CD4-positive, alpha-beta memory T cell (primary cell): Measurements from ENCODE around the gene COQ3. TPM values are rescaled to one million over a fixed set of nuclear protein-coding genes. Genes with fewer than 3 reads are reported as not detected.
"Not testable (repeated sequence)": the region's sequence is repeated elsewhere in the genome, so short reads cannot be mapped to it uniquely, and the experiment has no call there.

Experiments used
- CTCF ChIA-PET: fragments of 350-600 bp; sonication (Branson Sonifier 250); formaldehyde crosslinking; loops from one replicate; lab custom pipeline; 2021; ENCODE audit warnings: inconsistent platforms; ENCODE audit not compliant: partially characterized antibody; lab: Charles Lee
- POLR2A ChIA-PET: fragments of 350-600 bp; sonication (Branson Sonifier 250); formaldehyde crosslinking; loops from one replicate; lab custom pipeline; 2021; ENCODE audit not compliant: partially characterized antibody; lab: Charles Lee
- DNase-seq, 5 donors: peaks; one replicate each; pipeline versions ENCODE4 v3.0.0 to v3.0.0-alpha.2; 2020 to 2022; ENCODE audit warnings: mixed read lengths in 1 of 5
- H3K27ac ChIP-seq: one replicate; pipeline ENCODE4 v1.7.0; 2013; ENCODE audit warnings: low read depth, low read length
- H3K27me3 ChIP-seq: 2 replicates; pipeline ENCODE4 v1.7.0; 2013; ENCODE audit warnings: mild to moderate bottlenecking, low read length, moderate library complexity; ENCODE audit not compliant: insufficient read depth
- H3K36me3 ChIP-seq: 2 replicates; pipeline ENCODE4 v1.7.0; 2013; ENCODE audit warnings: mild to moderate bottlenecking, low read length, moderate library complexity; ENCODE audit not compliant: insufficient read depth
- H3K4me1 ChIP-seq: 2 replicates; pipeline ENCODE4 v1.7.0; 2013; ENCODE audit warnings: mild to moderate bottlenecking, low read length, moderate library complexity; ENCODE audit not compliant: insufficient read depth
- H3K4me3 ChIP-seq, 2 donors: one replicate each; pipeline ENCODE4 v1.7.0; 2013; ENCODE audit warnings: low read length in 2 of 2, mild to moderate bottlenecking in 1 of 2
- H3K9me3 ChIP-seq, 2 donors: one replicate each; pipeline ENCODE4 v1.7.0; 2013; ENCODE audit warnings: low read length in 2 of 2, control low read depth in 1 of 2; ENCODE audit not compliant: control insufficient read depth in 1 of 2
- H3K27ac Mint-ChIP-seq, 7 donors: one replicate each; pipeline ENCODE4 v1.8.0; 2020 to 2021; ENCODE audit warnings: mixed read lengths in 7 of 7, mild to moderate bottlenecking in 6 of 7, inconsistent platforms in 3 of 7, moderate library complexity in 3 of 7
- H3K27me3 Mint-ChIP-seq, 2 donors: one replicate each; pipeline ENCODE4 v1.8.0; 2020 to 2021; ENCODE audit warnings: mixed read lengths in 2 of 2
- H3K36me3 Mint-ChIP-seq, 2 donors: one replicate each; pipeline ENCODE4 v1.8.0; 2020 to 2021; ENCODE audit warnings: mixed read lengths in 2 of 2, inconsistent platforms in 1 of 2, mild to moderate bottlenecking in 1 of 2
- H3K4me1 Mint-ChIP-seq, 4 donors: one replicate each; pipeline ENCODE4 v1.8.0; 2020 to 2021; ENCODE audit warnings: mixed read lengths in 4 of 4, mild to moderate bottlenecking in 1 of 4
- H3K4me3 Mint-ChIP-seq, 8 donors: one replicate each; pipeline ENCODE4 v1.8.0; 2020 to 2021; ENCODE audit warnings: mixed read lengths in 8 of 8, mild to moderate bottlenecking in 7 of 8, moderate library complexity in 6 of 8, inconsistent platforms in 3 of 8
- H3K9me3 Mint-ChIP-seq, 8 donors: one replicate each; pipeline ENCODE4 v1.8.0; 2020 to 2021; ENCODE audit warnings: mixed read lengths in 8 of 8, mild to moderate bottlenecking in 5 of 8, inconsistent platforms in 3 of 8, moderate library complexity in 1 of 8
- intact Hi-C: fragments of 100-400 bp; cut with micrococcal nuclease; formaldehyde crosslinking; loops from one replicate; pipeline ENCODE4 v1.15.1; 2023
- polyA plus RNA-seq, 2 donors: library from polyadenylated mRNA; unstranded; fragments of 300-500 nt; fragmentation: Illumina TruSeq; gene quantifications; one replicate each; pipeline ENCODE4 v1.2.3, GENCODE V29; 2021
- total RNA-seq, 2 experiments: library from RNA; stranded (reverse); gene quantifications; one replicate each; pipeline ENCODE4 v1.2.3, GENCODE V29; 2021

Gene COQ3
- total and polyA plus RNA-seq, 4 experiments from 2014 or later = 3.1 to 9.6 (median 5.4) TPM

GRCh38 chr6:99335298-99335697, 58.7 kb downstream of the COQ3 start:
- POLR2A ChIA-PET, H3K36me3 ChIP-seq, H3K4me3 ChIP-seq, H3K9me3 ChIP-seq, H3K4me1 Mint-ChIP-seq, H3K27ac Mint-ChIP-seq, H3K9me3 Mint-ChIP-seq, H3K36me3 Mint-ChIP-seq, H3K27me3 ChIP-seq, H3K4me1 ChIP-seq, H3K4me3 Mint-ChIP-seq, DNase-seq, H3K27ac ChIP-seq: not testable (repeated sequence)
- peaks cover 15 to 16% of the 10 kb centered on the region in 2 donors for H3K27me3 Mint-ChIP-seq
- CTCF ChIA-PET = interaction anchor here (0.9 to 1.0 kb wide), 3 partner anchors 10 to 410 kb away, joined by 3 to 5 read pairs (median 3); no protein-coding TSS in a partner anchor
- intact Hi-C loops = loop anchor here (2.0 kb wide), 1 partner anchor 412 kb away; no protein-coding TSS in a partner anchor

- intact Hi-C loops = loop anchor here (1.0 to 2.0 kb wide), 2 partner anchors 91 to 412 kb away; partner anchors contain the start of gene PNISR
- H3K4me3 Mint-ChIP-seq = no peak overlapping the region
Observed at GRCh38 chr6:99334526-99335127, 59.4 kb downstream of the COQ3 start.

GRCh38 chr6:99333068-99333467, 60.9 kb downstream of the COQ3 start:
- no peaks in the 10 kb centered on the region for H3K9me3 Mint-ChIP-seq
- no peaks in the 10 kb centered on the region for H3K36me3 Mint-ChIP-seq
- no peak overlapping the region for H3K27ac ChIP-seq
- intact Hi-C loops = no loop called here
- ChIA-PET CTCF (interaction anchor here (5.7 kb wide), 1 partner anchor 11 kb away, joined by 53 read pairs; no protein-coding TSS in a partner anchor), POLR2A (no interaction called here)
- no peak overlapping the region for H3K27ac Mint-ChIP-seq
- no peaks in the 10 kb centered on the region for H3K36me3 ChIP-seq
- no peak overlapping the region for H3K4me3 Mint-ChIP-seq
- no peaks in the 10 kb centered on the region for H3K9me3 ChIP-seq
- H3K4me3 ChIP-seq = no peak overlapping the region
- no peaks in the 10 kb centered on the region for H3K27me3 ChIP-seq
- H3K4me1 Mint-ChIP-seq = peaks cover 2 to 3% (median 3%) of the 10 kb centered on the region in 4 donors
- DNase-seq = no peak
- no peaks in the 10 kb centered on the region for H3K4me1 ChIP-seq
- peaks cover 7 to 8% of the 10 kb centered on the region in 2 donors for H3K27me3 Mint-ChIP-seq

More at GRCh38 chr6:99334526-99335127, 59.4 kb downstream of the COQ3 start:
- Histone ChIP-seq H3K27ac (no peak overlapping the region), H3K36me3 (no peaks in the 10 kb centered on the region), H3K4me1 (no peaks in the 10 kb centered on the region), H3K9me3 (no peaks in the 10 kb centered on the region), H3K27me3 (no peaks in the 10 kb centered on the region), H3K4me3 (no peak overlapping the region)
- peak in 2 of 5 donors; percentile 5 for DNase-seq
- no peaks in the 10 kb centered on the region for H3K36me3 Mint-ChIP-seq
- H3K4me1 Mint-ChIP-seq = peaks cover 2 to 3% (median 3%) of the 10 kb centered on the region in 4 donors
- peaks cover 16 to 19% of the 10 kb centered on the region in 2 donors for H3K27me3 Mint-ChIP-seq
- CTCF ChIA-PET = interaction anchor here (0.9 to 1.0 kb wide), 5 partner anchors 9 to 411 kb away, joined by 3 to 5 read pairs (median 3); no protein-coding TSS in a partner anchor
- POLR2A ChIA-PET = interaction anchor here (0.9 kb wide), 1 partner anchor 91 kb away, joined by 3 read pairs; no protein-coding TSS in a partner anchor
- H3K9me3 Mint-ChIP-seq = peaks cover 0 to 1% (median 0%) of the 10 kb centered on the region in 8 donors
- no peak overlapping the region for H3K27ac Mint-ChIP-seq

GRCh38 chr6:99331531-99331930, 62.5 kb downstream of the COQ3 start:
- H3K4me3 ChIP-seq = no peak overlapping the region
- Mint-ChIP-seq H3K4me3 (no peak overlapping the region), H3K27me3 (peaks cover 2 to 8% of the 10 kb centered on the region in 2 donors), H3K4me1 (peaks cover 2 to 3% (median 3%) of the 10 kb centered on the region in 4 donors), H3K36me3 (no peaks in the 10 kb centered on the region), H3K9me3 (no peaks in the 10 kb centered on the region), H3K27ac (no peak overlapping the region)
- POLR2A ChIA-PET = no interaction called here
- no peaks in the 10 kb centered on the region for H3K36me3 ChIP-seq
- intact Hi-C loops = no loop called here
- no peak overlapping the region for H3K27ac ChIP-seq
- H3K4me1 ChIP-seq = no peaks in the 10 kb centered on the region
- no peaks in the 10 kb centered on the region for H3K27me3 ChIP-seq
- no peak for DNase-seq
- no peaks in the 10 kb centered on the region for H3K9me3 ChIP-seq
- CTCF ChIA-PET = interaction anchor here (1.1 to 5.7 kb wide), 10 partner anchors 11 to 415 kb away, joined by 3 to 53 read pairs (median 10); partner anchors contain the start of gene PNISR

GRCh38 chr6:99330159-99330558, 63.8 kb downstream of the COQ3 start:
- Mint-ChIP-seq H3K9me3 (no peaks in the 10 kb centered on the region), H3K27me3 (peaks cover 2 to 8% of the 10 kb centered on the region in 2 donors), H3K4me3 (peak overlapping the region in 1 of 8 donors; percentile 45), H3K36me3 (no peaks in the 10 kb centered on the region), H3K4me1 (peaks cover 2 to 3% (median 3%) of the 10 kb centered on the region in 4 donors), H3K27ac (no peak overlapping the region)
- Histone ChIP-seq H3K27me3 (no peaks in the 10 kb centered on the region), H3K4me3 (no peak overlapping the region), H3K27ac (no peak overlapping the region), H3K9me3 (no peaks in the 10 kb centered on the region), H3K36me3 (no peaks in the 10 kb centered on the region), H3K4me1 (no peaks in the 10 kb centered on the region)
- ChIA-PET POLR2A (interaction anchor here (1.0 kb wide), 1 partner anchor 96 kb away, joined by 3 read pairs; no protein-coding TSS in a partner anchor), CTCF (interaction anchor here (0.6 to 5.7 kb wide), 19 partner anchors 8 to 1760 kb away, joined by 3 to 53 read pairs (median 5); partner anchors contain the start of genes COQ3 and PNISR)
- peak; percentile 31 to 45 (median 44) for DNase-seq
- intact Hi-C loops = loop anchor here (1.0 kb wide), 1 partner anchor 95 kb away; the partner anchor contains the start of gene PNISR

- POLR2A ChIA-PET = no interaction called here
- peaks cover 0 to under 1% (median under 1%) of the 10 kb centered on the region in 4 donors for H3K4me1 Mint-ChIP-seq
- intact Hi-C loops = no loop called here
- H3K4me3 Mint-ChIP-seq = no peak overlapping the region
- DNase-seq = no peak
- H3K27me3 Mint-ChIP-seq = peaks cover 10 to 14% of the 10 kb centered on the region in 2 donors
- Histone ChIP-seq H3K9me3 (no peaks in the 10 kb centered on the region), H3K27ac (no peak overlapping the region), H3K4me1 (no peaks in the 10 kb centered on the region), H3K27me3 (no peaks in the 10 kb centered on the region), H3K36me3 (no peaks in the 10 kb centered on the region), H3K4me3 (no peak overlapping the region)
- CTCF ChIA-PET = interaction anchor here (1.1 to 1.4 kb wide), 2 partner anchors 9 to 15 kb away, joined by 3 read pairs; no protein-coding TSS in a partner anchor
- H3K9me3 Mint-ChIP-seq = no peaks in the 10 kb centered on the region
- no peaks in the 10 kb centered on the region for H3K36me3 Mint-ChIP-seq
- no peak overlapping the region for H3K27ac Mint-ChIP-seq
Observed at GRCh38 chr6:99324996-99325395, 69.0 kb downstream of the COQ3 start.
